ENCODE data around the gene TPST2.

The TPST2 gene

DNA sequence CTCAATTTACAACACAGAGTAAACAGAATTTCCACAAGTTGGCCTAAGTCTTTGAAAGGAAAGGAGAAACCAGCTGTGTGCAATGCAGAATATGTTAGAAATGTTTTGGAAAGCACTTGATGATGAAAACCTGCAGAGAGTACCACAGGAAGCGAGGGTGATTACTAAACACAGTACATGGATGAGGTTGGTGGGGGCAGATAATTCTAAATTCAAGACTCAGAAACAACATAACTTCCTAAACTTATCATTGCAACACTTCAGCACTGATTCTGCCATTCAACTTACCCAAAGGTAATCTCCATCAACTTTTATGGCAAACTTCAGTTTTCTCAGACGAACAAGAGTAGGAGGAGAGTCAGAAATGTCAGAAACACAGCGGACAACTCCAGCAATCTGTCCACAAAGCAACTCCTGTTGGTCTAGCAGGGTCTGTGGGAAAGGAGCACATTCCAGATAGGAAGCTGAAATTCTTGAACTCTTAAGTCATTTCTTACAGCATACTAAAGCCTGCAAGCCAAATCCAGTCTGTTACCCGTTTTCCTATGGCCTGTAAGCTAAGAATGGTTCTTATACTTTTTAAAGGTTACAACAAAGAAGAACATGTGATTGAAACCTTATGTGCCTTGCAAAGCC, 113.1 kb downstream of the TPST2 start:
- TF ChIP-seq POLR2A (IDR thresholded peaks at IDR 0.05; ENCODE audit: low read length) (no peak), GATA1 (IDR thresholded peaks at IDR 0.05; ENCODE audit: low read depth, low read length) (no peak)
- no peak for DNase-seq

DNA sequence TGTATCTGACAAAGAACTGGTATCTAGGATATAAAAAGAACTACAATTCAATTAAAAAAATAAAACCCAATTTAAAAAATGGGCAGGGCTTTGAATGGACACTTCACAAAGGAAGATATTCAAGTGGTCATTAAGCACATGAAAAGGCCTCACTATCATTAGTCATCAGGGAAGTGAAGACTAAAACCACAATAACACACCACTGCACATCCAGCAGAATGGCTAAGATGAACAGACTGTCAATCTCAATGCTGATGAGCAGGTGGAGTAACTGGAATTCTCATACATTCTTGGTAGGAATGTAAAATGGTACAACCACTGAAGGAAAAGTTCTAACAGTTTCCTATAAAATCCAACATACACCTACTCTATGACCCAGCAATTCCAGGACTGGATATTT, 115.2 kb downstream of the TPST2 start:
- TF ChIP-seq GATA1 (IDR thresholded peaks at IDR 0.05; ENCODE audit: low read depth, low read length), result no peak
- no peak for TF ChIP-seq POLR2A (IDR thresholded peaks at IDR 0.05; ENCODE audit: low read length)
- DNase-seq, result no peak
